T-helper 22 cell (primary cell): ENCODE measurements around the gene MS4A10.

ENCODE experiments used
- DNase-seq: peaks from one replicate; pipeline ENCODE4 v3.0.0-alpha.2; 2020; ENCODE audit warnings: low read depth

The MS4A10 gene

GRCh38 chr11:60825118-60825517, 40.0 kb downstream of the MS4A10 start:
- DNase-seq = no peak

GRCh38 chr11:60825790-60826189, 40.7 kb downstream of the MS4A10 start:
- DNase-seq = no peak

- no peak for DNase-seq
Measured at GRCh38 chr11:60830478-60831142, 45.5 kb downstream of the MS4A10 start.

- DNase-seq = peak; percentile 48
Measured at GRCh38 chr11:60831143-60831500, 46.0 kb downstream of the MS4A10 start.

- no peak for DNase-seq
Measured at GRCh38 chr11:60831501-60832079, 46.5 kb downstream of the MS4A10 start.

- DNase-seq = no peak
Measured at GRCh38 chr11:60834742-60835533, 49.8 kb downstream of the MS4A10 start.

- no peak for DNase-seq
Measured at GRCh38 chr11:60835534-60835846, 50.4 kb downstream of the MS4A10 start.

- DNase-seq = no peak
Measured at GRCh38 chr11:60836866-60837515, 51.9 kb downstream of the MS4A10 start.

- no peak for DNase-seq
Measured at GRCh38 chr11:60838132-60838531, 53.0 kb downstream of the MS4A10 start.

GRCh38 chr11:60840470-60841430, 55.6 kb downstream of the MS4A10 start:
- no peak for DNase-seq

GRCh38 chr11:60841797-60842667, 56.9 kb downstream of the MS4A10 start, which contains the start of gene CCDC86:
Gene CCDC86, plus strand, starts transcription at chr11:60842113. Its CDS starts 12 bp downstream, at chr11:60842125.
- DNase-seq = peak; percentile 96

- no peak for DNase-seq
Measured at GRCh38 chr11:60842668-60843600, 57.8 kb downstream of the MS4A10 start.

- no peak for DNase-seq
Measured at GRCh38 chr11:60844045-60844869, 59.1 kb downstream of the MS4A10 start.

- no peak for DNase-seq
Measured at GRCh38 chr11:60844870-60845221, 59.7 kb downstream of the MS4A10 start.

GRCh38 chr11:60845338-60845737, 60.2 kb downstream of the MS4A10 start:
- DNase-seq = no peak

GRCh38 chr11:60847281-60847680, 62.1 kb downstream of the MS4A10 start:
- DNase-seq = no peak

GRCh38 chr11:60847896-60848295, 62.8 kb downstream of the MS4A10 start:
- DNase-seq = no peak

- DNase-seq = no peak
Measured at GRCh38 chr11:60848714-60849151, 63.6 kb downstream of the MS4A10 start.
